K562 (cell line): Measurements from ENCODE around the gene COG4. TPM values are rescaled to one million over a fixed set of nuclear protein-coding genes. Genes with fewer than 3 reads are reported as not detected.

Source experiments
- GATA2 ChIP-seq: sonication (generic); formaldehyde crosslinking; IDR thresholded peaks from 2 replicates; pipeline ENCODE4 v1.4.0; 2020; ENCODE audit warnings: mild to moderate bottlenecking, missing genetic modification reagents
- NCOA2 ChIP-seq, 2 experiments: fragments of 450-650 bp; IDR thresholded peaks; 2 replicates each; pipeline ENCODE4 v1.6.1; 2018; ENCODE audit warnings: mild to moderate bottlenecking in 2 of 2, moderate library complexity in 1 of 2; ENCODE audit not compliant: partially characterized antibody in 2 of 2
- RUNX1 ChIP-seq: sonication (generic); IDR thresholded peaks from 2 replicates; pipeline ENCODE4 v1.6.1; 2016; ENCODE audit warnings: antibody characterized with exemption, low read depth
- SLC30A9 ChIP-seq: fragments of 250-450 bp; sonication (Bioruptor Pico); IDR thresholded peaks from 2 replicates; pipeline ENCODE4 v1.8.0; 2022; ENCODE audit warnings: mild to moderate bottlenecking, moderate library complexity
- SMAD3 ChIP-seq: fragments of 450-650 bp; formaldehyde crosslinking; conservative IDR thresholded peaks from 2 replicates; pipeline ENCODE4 v1.4.0; 2020; ENCODE audit warnings: mild to moderate bottlenecking
- ZNF224 ChIP-seq: sonication (generic); formaldehyde crosslinking; IDR thresholded peaks from 2 replicates; pipeline ENCODE4 v1.8.0; 2022; ENCODE audit warnings: mild to moderate bottlenecking, missing genetic modification reagents
- ZNF586 ChIP-seq: fragments of 450-650 bp; formaldehyde crosslinking; conservative IDR thresholded peaks from 2 replicates; pipeline ENCODE4 v1.4.0; 2020; ENCODE audit warnings: mild to moderate bottlenecking, moderate library complexity
- polyA plus RNA-seq, 8 experiments: library from polyadenylated mRNA; depleted of rRNA in 4 of 8; stranded (reverse) in 5 of 8; unstranded in 3 of 8; fragments of >200 nt; fragmentation: Nextera tagmentation in 2 of 8; fragmentation: Illumina TruSeq in 1 of 8; extraction: Ambion mirVana in 2 of 8; extraction: Trizol in 1 of 8; gene quantifications; 2 replicates each; pipeline versions ENCODE4 v1.2.1 to v1.2.3, GENCODE V29; 2011 to 2014; ENCODE audit warnings: inconsistent platforms in 1 of 8, missing spikeins in 1 of 8
- total RNA-seq, 7 experiments: library from RNA; depleted of rRNA in 6 of 7; stranded (reverse); fragments of >200 nt in 6 of 7; fragmentation: Illumina TruSeq in 2 of 7; extraction: Trizol in 2 of 7; gene quantifications; 2 replicates each; pipeline versions ENCODE4 v1.2.1 to v1.2.3, GENCODE V29; 2011 to 2021; ENCODE audit warnings: low replicate concordance in 1 of 7
- TF ChIP-seq, protein P1 (sequence below): sonication (generic); formaldehyde crosslinking; IDR thresholded peaks from 2 replicates; pipeline ENCODE4 v1.8.0; 2023; ENCODE audit warnings: missing genetic modification reagents, mild to moderate bottlenecking, borderline replicate concordance
- TF ChIP-seq, protein P2 (sequence below): IDR thresholded peaks from 2 replicates; pipeline ENCODE4 v1.6.1; 2011; ENCODE audit warnings: borderline replicate concordance, low read depth, mild to moderate bottlenecking, moderate library complexity, low read length; ENCODE audit not compliant: insufficient read depth, poor library complexity, severe bottlenecking
- TF ChIP-seq, protein P3 (sequence below): fragments of 150-350 bp; IDR thresholded peaks from 2 replicates; pipeline ENCODE4 v1.6.1; 2014; ENCODE audit warnings: low read depth, mild to moderate bottlenecking, low read length, borderline replicate concordance
- TF ChIP-seq, protein P4 (sequence below): fragments of 250-450 bp; sonication (Bioruptor Pico); IDR thresholded peaks from 2 replicates; pipeline ENCODE4 v1.4.0; 2020; ENCODE audit warnings: borderline replicate concordance

COG4 gene
- total and polyA plus RNA-seq, 9 of the 15 experiments (the other 6 are each of a cell fraction or from before 2014, with no cell fraction given): 13.7 to 73.9 (median 44.2) TPM

DNA sequence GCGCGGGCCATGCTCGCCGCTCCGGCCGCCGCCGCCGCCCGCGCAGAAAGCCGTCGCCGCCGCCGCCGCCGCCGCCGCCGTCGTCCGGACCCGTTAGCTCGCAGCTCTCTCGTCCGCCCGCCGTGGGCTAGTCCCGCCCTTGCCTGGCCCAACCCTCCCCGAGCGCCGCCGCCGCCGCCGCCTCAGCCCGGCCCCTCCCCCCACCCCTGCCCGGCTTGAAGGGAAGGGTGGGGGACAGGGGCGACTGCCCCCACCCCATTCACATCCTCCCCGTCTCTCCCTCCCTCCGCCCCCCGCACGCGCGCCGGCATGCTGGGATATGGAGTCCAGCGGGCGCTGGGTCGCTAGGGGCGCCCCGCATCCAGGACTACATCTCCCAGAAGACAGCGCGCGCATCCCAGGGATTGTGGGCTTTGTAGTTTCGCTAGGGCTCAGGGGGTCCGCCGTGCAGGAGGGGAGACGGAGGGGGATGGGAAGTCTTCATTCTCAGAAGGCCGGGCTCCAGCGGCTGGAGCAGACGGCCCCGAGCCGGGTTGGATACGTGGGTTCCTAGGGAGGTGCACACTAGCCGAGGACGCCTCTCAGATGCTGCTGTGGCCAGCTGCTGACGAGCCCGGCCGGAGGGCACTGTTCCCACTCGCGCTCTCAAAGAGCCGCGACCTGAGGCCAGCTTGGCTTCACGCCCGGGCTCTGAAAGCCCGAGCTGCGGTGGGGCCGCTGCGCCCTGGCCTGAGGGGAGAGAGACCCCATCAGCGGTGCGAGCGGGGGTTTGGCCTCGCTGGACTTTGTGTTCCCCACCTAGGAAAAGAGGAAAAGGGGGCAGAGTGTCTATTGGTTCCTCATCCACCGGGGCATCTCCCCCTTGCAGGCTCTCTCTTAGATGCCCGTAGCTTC, 84.1 kb downstream of the COG4 start, which contains the start of gene ST3GAL2 (continued):
- TF ChIP-seq, protein P1, sequence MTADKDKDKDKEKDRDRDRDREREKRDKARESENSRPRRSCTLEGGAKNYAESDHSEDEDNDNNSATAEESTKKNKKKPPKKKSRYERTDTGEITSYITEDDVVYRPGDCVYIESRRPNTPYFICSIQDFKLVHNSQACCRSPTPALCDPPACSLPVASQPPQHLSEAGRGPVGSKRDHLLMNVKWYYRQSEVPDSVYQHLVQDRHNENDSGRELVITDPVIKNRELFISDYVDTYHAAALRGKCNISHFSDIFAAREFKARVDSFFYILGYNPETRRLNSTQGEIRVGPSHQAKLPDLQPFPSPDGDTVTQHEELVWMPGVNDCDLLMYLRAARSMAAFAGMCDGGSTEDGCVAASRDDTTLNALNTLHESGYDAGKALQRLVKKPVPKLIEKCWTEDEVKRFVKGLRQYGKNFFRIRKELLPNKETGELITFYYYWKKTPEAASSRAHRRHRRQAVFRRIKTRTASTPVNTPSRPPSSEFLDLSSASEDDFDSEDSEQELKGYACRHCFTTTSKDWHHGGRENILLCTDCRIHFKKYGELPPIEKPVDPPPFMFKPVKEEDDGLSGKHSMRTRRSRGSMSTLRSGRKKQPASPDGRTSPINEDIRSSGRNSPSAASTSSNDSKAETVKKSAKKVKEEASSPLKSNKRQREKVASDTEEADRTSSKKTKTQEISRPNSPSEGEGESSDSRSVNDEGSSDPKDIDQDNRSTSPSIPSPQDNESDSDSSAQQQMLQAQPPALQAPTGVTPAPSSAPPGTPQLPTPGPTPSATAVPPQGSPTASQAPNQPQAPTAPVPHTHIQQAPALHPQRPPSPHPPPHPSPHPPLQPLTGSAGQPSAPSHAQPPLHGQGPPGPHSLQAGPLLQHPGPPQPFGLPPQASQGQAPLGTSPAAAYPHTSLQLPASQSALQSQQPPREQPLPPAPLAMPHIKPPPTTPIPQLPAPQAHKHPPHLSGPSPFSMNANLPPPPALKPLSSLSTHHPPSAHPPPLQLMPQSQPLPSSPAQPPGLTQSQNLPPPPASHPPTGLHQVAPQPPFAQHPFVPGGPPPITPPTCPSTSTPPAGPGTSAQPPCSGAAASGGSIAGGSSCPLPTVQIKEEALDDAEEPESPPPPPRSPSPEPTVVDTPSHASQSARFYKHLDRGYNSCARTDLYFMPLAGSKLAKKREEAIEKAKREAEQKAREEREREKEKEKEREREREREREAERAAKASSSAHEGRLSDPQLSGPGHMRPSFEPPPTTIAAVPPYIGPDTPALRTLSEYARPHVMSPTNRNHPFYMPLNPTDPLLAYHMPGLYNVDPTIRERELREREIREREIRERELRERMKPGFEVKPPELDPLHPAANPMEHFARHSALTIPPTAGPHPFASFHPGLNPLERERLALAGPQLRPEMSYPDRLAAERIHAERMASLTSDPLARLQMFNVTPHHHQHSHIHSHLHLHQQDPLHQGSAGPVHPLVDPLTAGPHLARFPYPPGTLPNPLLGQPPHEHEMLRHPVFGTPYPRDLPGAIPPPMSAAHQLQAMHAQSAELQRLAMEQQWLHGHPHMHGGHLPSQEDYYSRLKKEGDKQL (CRISPR knock-in tag): no peak
- TF ChIP-seq SMAD3 (CRISPR knock-in tag) (peak; percentile 90), SLC30A9 (CRISPR knock-in tag) (no peak), RUNX1 (no peak), ZNF586 (CRISPR knock-in tag) (no peak), GATA2 (no peak), ZNF224 (CRISPR knock-in tag) (no peak), NCOA2 (IDR thresholded peaks at IDR 0.05; ENCODE audit: partially characterized antibody in 2 of 2) (no peak)
- TF ChIP-seq, protein P2, sequence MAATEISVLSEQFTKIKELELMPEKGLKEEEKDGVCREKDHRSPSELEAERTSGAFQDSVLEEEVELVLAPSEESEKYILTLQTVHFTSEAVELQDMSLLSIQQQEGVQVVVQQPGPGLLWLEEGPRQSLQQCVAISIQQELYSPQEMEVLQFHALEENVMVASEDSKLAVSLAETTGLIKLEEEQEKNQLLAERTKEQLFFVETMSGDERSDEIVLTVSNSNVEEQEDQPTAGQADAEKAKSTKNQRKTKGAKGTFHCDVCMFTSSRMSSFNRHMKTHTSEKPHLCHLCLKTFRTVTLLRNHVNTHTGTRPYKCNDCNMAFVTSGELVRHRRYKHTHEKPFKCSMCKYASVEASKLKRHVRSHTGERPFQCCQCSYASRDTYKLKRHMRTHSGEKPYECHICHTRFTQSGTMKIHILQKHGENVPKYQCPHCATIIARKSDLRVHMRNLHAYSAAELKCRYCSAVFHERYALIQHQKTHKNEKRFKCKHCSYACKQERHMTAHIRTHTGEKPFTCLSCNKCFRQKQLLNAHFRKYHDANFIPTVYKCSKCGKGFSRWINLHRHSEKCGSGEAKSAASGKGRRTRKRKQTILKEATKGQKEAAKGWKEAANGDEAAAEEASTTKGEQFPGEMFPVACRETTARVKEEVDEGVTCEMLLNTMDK: peak; percentile 13
- TF ChIP-seq, protein P3, sequence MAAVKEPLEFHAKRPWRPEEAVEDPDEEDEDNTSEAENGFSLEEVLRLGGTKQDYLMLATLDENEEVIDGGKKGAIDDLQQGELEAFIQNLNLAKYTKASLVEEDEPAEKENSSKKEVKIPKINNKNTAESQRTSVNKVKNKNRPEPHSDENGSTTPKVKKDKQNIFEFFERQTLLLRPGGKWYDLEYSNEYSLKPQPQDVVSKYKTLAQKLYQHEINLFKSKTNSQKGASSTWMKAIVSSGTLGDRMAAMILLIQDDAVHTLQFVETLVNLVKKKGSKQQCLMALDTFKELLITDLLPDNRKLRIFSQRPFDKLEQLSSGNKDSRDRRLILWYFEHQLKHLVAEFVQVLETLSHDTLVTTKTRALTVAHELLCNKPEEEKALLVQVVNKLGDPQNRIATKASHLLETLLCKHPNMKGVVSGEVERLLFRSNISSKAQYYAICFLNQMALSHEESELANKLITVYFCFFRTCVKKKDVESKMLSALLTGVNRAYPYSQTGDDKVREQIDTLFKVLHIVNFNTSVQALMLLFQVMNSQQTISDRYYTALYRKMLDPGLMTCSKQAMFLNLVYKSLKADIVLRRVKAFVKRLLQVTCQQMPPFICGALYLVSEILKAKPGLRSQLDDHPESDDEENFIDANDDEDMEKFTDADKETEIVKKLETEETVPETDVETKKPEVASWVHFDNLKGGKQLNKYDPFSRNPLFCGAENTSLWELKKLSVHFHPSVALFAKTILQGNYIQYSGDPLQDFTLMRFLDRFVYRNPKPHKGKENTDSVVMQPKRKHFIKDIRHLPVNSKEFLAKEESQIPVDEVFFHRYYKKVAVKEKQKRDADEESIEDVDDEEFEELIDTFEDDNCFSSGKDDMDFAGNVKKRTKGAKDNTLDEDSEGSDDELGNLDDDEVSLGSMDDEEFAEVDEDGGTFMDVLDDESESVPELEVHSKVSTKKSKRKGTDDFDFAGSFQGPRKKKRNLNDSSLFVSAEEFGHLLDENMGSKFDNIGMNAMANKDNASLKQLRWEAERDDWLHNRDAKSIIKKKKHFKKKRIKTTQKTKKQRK: no peak
- TF ChIP-seq, protein P4, sequence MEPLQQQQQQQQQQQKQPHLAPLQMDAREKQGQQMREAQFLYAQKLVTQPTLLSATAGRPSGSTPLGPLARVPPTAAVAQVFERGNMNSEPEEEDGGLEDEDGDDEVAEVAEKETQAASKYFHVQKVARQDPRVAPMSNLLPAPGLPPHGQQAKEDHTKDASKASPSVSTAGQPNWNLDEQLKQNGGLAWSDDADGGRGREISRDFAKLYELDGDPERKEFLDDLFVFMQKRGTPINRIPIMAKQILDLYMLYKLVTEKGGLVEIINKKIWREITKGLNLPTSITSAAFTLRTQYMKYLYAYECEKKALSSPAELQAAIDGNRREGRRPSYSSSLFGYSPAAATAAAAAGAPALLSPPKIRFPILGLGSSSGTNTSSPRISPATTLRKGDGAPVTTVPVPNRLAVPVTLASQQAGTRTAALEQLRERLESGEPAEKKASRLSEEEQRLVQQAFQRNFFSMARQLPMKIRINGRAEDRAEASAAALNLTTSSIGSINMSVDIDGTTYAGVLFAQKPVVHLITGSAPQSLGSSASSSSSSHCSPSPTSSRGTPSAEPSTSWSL: no peak
